NB4 (cell line): ENCODE measurements around the gene MYO6.

Experiments used
- DNase-seq: peaks from one replicate; pipeline ENCODE4 v3.0.0; 2010; ENCODE audit warnings: low read depth
- H3K4me3 ChIP-seq: one replicate; pipeline ENCODE4 v1.5.1; 2011; ENCODE audit warnings: mild to moderate bottlenecking, low read depth, low read length, moderate library complexity
- CTCF ChIP-seq: IDR thresholded peaks from one replicate; pipeline ENCODE4 v1.5.1; 2012; ENCODE audit warnings: low read depth, low read length
- MAX ChIP-seq: IDR thresholded peaks from 2 replicates; pipeline ENCODE4 v1.6.1; 2011; ENCODE audit warnings: low read depth, low read length
- MYC ChIP-seq: IDR thresholded peaks from 2 replicates; pipeline ENCODE4 v1.6.1; 2011; ENCODE audit warnings: low read depth, low read length
- POLR2A ChIP-seq: IDR thresholded peaks from 2 replicates; pipeline ENCODE4 v1.6.1; 2011; ENCODE audit warnings: mild to moderate bottlenecking; ENCODE audit not compliant: insufficient read length; ENCODE audit errors: extremely low read depth

Gene MYO6

GRCh38 chr6:75863001-75863400 is 114.0 kb downstream of the MYO6 start:
- DNase-seq = no peak
- TF ChIP-seq CTCF (no peak), POLR2A (no peak), MAX (no peak), MYC (no peak)
- H3K4me3 ChIP-seq = no peak overlapping the region

GRCh38 chr6:75863784-75864183 is 114.7 kb downstream of the MYO6 start:
- TF ChIP-seq POLR2A (no peak), MYC (no peak), CTCF (no peak), MAX (no peak)
- no peak for DNase-seq
- H3K4me3 ChIP-seq = no peak overlapping the region

- TF ChIP-seq MYC (no peak), POLR2A (no peak), CTCF (no peak), MAX (no peak)
- no peak overlapping the region for H3K4me3 ChIP-seq
- no peak for DNase-seq
These were observed 115.4 kb downstream of the MYO6 start for GRCh38 chr6:75864446-75864845.

GRCh38 chr6:75870389-75870788 is 121.3 kb downstream of the MYO6 start:
- no peak for DNase-seq
- TF ChIP-seq CTCF (no peak), POLR2A (no peak), MYC (no peak), MAX (no peak)

GRCh38 chr6:75874224-75874623 is 125.2 kb downstream of the MYO6 start:
- no peak for TF ChIP-seq MAX
- no peak for TF ChIP-seq POLR2A
- no peak for TF ChIP-seq CTCF
- no peak for DNase-seq
- H3K4me3 ChIP-seq = no peak overlapping the region

More at GRCh38 chr6:75870389-75870788, 121.3 kb downstream of the MYO6 start:
- H3K4me3 ChIP-seq = no peak overlapping the region

GRCh38 chr6:75876152-75876551 is 127.1 kb downstream of the MYO6 start:
- no peak overlapping the region for H3K4me3 ChIP-seq
- no peak for DNase-seq
- TF ChIP-seq CTCF = no peak
- no peak for TF ChIP-seq MYC
- TF ChIP-seq POLR2A = no peak
- no peak for TF ChIP-seq MAX
